COLO668 (cell line): ENCODE results near the gene GALNT6.

ENCODE experiments used
- DNase-seq: peaks from one replicate; lab custom pipeline; 2025; ENCODE audit not compliant: unreplicated experiment; lab: John Stamatoyannopoulos, UW

Gene GALNT6, protein sequence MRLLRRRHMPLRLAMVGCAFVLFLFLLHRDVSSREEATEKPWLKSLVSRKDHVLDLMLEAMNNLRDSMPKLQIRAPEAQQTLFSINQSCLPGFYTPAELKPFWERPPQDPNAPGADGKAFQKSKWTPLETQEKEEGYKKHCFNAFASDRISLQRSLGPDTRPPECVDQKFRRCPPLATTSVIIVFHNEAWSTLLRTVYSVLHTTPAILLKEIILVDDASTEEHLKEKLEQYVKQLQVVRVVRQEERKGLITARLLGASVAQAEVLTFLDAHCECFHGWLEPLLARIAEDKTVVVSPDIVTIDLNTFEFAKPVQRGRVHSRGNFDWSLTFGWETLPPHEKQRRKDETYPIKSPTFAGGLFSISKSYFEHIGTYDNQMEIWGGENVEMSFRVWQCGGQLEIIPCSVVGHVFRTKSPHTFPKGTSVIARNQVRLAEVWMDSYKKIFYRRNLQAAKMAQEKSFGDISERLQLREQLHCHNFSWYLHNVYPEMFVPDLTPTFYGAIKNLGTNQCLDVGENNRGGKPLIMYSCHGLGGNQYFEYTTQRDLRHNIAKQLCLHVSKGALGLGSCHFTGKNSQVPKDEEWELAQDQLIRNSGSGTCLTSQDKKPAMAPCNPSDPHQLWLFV

DNA sequence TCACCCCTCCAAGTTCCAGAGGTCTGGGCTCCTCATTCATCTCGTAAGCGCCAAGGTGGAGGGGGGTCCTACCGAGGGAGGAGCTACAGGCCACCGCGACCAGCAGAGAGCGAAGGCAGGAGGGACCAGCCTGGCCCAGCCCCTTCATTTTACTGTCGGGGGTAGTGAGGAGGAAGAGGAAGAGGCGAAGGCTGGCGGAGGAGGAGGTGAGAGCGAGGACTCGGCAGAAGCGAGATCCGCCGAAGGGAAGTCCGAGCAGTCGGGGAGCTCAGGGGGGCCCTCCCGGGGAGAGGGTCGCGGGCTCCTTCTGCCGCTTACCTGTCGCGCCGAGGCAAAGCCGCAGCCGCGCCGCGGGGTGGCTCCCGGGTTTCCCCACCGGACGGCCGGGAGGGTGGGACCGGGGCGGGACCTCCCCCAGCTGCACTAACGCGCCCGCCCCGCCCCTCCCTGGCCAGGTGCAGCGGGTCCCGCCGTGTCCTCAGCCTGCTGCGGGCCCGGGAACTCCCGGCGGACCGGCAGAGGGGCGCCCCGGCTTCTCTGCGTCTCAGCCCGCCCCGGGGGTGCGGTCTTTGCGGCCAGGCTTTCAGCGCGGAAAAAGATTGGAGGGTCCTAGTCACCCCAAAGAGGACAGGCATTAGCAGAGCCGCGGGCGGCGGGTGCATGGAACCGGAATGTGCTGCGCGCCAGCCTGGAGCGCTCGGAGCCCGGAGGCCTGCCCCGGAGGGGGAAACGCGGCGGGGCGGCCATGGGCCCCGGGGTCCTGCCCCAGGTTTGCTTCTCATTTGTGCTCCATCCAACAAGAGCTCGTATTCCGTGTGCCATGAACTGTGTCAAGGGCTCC lies at the start of gene GALNT6:
GALNT6 (minus strand) TSS at position 124 of the 841 bp plus-strand sequence. CDS start 11,625 bp downstream, outside the sequence.
- peak; percentile 71 for DNase-seq

DNA sequence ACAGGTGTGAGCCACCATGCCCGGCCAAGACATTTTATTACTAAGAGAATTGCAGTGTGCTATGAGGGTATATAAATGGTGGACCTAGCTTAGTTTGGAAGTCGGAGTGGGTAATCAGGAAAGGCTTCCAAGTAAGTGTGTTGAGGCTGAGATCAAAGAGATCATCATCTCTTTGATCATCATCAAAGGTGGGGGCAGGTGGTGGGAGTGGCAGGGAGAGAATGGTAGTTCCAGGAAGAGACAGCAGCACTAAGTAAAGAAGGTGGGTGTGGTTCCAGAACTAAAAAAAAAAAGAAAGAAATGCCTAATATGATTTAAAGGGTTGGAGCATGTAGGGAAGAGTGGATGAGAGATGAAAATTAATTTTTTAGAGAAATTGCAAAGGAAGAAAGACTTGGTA lies 48.1 kb upstream of the GALNT6 start:
- no peak for DNase-seq

DNA sequence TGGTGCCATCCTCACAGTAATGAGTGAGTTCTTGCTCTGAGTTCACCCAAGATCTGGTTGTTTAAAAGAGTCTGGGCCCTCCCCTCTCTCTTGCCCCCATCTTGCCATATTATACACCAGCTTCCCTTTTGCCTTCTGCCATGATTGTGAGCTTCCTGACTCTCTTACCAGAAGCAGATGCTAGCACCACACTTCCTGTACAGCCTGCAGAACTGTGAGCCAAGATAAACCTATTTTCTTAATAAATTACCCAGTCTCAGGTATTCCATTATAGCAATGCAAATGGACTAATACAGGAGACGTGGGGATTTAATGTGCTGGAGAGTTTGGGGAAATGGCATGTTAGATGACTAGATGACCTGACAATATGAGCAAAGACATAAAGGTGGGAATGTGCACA lies 46.2 kb upstream of the GALNT6 start:
- no peak for DNase-seq

DNA sequence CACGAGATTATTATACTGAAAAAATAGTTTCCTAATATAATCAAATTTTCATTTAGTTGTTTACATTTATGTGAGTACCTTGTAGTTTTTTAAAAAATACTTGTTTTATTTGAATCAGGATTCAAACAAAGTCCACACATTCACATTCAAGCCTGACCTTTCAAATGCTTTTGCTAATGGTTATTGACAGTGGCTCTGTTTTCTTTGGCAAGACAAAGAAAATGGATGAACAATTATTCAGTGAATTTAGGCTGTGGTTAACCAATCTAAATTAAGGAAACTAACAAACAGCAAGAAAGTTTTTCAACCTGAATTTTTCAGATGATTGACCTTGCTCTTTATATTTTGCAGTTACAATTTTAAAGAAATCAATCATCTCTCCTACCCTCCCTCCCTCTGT lies 43.1 kb upstream of the GALNT6 start:
- no peak for DNase-seq

DNA sequence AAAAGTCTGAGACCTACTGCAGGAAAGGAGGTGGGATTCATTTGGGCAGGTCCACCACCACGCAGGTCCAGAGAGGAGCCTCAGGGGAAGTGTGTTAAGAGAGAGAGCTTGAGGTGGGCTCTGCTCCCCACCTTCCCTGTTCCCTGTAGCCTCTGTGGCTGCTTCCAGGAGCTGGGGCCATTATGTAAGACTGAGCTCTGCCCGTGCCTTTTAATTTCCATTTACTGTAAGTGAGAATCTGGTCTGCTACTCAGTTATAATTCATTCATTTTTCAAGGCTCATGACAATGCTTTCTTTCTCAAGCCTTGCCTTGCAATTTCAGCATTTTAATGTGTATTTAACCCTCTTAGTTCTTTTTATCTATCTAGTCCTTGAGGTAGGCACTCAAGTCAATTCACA lies 41.7 kb upstream of the GALNT6 start:
- DNase-seq = no peak

DNA sequence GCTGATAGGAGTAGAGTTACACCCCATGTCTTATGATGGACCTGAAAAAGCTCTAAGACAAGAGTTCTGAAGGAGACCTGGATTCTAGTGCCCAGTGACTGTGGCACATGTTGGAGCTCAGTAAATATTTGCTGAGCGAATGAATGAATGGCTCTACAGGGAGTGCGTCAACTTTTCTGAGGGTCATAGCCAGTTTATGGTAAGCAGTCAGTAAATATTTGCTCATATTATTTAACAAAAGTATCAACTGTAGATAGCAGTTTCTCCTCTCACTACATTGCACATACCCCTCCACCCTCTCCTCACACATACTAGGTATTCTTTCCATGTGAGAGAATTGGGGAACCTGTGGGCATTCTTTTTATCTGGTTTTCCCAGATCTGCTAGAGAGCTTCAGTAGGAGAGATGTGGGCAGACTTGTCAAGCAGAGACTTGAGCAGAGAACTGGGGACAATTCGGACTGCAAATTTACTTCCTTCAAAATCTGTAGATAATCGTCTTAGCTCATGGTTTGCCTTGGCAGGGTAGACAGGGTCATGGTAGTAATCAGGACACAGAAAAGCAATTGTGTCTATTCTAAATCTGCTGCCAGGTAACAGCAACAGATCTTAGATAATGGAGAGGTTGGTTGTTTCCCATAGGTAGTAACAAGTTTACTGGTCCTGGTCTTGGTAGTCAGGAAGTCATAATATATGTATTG lies 39.1 kb upstream of the GALNT6 start:
- peak; percentile 12 for DNase-seq

DNA sequence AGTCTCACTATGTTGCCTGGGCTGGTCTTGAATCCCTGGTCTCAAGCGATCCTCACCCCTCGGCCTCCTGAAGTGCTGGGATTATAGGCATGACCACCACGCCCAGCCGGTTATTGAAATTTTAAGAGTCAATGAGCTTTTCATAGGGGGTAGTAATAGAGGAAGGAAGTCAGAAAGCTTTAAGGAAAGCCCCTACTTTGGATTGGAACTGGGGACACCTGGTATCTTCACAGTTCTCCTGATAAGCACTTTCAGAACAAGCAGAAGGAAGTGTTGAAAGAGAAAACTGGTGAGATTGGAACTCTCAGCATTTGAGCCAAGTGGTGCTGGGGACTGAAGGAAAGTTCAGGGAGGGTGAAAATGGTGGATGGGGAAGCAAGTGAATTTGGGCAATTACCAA lies 38.5 kb upstream of the GALNT6 start:
- DNase-seq = no peak

DNA sequence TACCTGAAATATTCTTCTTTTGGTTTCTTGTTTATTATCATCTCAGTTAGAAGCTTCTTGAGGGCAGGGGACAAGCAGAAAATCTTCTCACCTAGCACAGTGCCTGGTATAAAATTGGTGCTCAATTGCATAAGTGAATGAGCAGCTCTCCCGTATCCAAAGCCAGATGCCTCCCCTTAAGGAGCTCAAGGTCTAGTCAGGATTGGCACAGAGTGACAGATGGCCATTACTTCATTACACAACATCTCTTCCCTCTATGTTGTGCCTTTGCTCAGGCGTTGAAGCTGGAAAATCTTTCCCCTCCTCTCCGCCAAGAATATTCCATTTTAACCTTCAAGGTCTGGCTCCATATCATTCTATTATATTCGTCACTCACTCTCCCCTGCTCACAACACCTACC lies 37.0 kb upstream of the GALNT6 start:
- DNase-seq = no peak

DNA sequence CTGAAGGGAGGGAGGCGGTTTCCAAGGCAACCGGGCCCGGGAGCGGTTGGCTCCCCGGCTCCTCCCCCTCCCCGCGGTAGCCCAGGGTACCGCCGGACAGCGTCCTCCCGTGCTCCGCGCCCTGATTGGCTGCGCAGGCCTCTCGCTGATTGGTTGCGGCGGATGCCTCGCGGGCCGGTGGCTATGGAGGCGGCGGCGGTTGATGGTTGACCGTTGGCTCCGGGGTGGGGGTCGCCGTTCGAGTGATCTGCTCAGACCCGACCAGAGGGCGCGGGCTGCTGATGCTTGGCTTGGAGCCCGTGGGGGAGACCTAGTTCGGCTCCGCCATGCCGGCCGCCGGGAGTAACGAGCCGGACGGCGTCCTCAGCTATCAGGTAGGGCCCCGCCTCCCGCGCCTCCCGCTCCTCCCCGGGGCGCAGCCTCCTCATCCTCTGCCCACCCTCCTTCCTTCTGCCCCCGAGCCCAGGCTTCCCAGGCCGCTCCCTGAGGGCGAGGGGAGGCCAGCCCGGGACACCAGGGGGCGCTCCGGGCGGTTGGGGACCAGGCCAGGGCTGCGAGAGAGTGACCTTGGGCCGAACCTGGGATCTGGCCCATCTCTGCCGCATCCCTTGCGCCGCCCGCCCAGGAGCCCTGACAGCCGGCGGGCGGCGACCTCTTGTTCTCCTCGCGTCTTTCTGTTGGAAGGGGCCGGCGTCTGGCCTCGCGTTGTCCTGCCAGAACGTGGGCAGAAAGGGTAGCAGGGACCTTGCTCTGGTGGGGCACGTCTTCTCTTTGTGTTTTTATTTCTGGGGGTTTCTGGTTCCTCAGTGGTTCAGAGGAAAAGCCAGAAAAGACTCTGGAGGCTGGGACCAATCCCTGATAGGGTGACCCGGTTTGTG lies 33.7 kb upstream of the GALNT6 start, which contains the start of gene SLC4A8:
SLC4A8 (plus strand) TSS at position 170 of the 878 bp plus-strand sequence; CDS start at position 327, 157 bp downstream.
- peak; percentile 91 for DNase-seq

DNA sequence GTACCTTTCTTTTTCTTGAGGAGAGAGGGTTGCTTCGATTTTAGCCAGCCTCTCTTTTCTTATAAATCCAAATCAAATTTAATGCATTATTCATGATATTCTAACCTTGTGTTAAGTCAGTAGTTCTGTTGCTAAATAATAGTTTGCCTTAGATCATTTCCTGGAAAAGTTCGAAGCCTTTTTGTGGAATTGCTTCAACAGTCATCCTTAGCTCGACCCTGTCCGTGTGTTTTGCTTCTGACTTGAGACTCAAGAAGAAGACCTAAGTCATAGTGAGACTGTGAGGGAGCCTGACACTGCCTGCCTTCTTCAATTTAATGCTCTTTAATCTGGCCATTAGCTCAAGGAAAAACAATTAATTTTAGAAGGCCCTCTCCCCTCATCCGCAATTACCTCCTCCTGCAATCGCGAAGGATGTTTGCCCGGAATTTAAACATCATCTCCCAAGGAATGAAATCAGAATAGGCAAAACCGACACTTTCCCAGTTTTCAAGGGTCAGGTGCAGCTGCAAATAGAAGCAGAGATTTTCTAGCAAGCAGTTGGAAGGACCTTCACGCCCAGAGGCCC lies 33.0 kb upstream of the GALNT6 start:
- DNase-seq = no peak

DNA sequence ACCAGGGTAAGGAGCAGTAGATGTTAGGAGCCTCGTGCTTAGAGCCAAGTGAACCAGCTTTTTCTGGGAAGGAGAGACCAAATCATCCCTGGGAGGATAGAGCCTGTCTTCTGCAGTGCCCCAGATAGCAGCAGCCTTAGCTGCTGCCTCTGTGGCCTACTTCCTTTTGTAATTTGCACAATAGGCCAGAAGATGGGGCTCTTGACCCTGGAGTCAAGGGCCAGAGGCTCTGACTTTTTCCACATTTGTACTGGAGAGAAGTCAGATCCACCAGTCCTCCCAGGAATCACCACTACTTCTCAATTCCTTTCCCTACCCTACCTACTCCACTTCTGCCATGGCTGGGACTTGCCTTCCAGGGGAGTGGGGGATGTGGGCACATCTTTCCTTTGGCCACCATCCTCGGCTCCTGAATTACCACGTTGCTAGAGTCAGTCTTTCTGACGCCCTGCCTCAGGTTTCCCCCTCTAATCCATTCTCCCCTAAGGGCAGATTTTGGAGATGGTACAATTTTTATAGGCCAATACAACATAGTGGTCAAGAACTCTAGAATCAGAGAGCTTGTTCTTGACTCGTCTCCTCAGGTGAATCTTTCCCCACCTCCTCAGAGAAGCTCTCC lies 30.2 kb upstream of the GALNT6 start:
- peak; percentile 44 for DNase-seq

DNA sequence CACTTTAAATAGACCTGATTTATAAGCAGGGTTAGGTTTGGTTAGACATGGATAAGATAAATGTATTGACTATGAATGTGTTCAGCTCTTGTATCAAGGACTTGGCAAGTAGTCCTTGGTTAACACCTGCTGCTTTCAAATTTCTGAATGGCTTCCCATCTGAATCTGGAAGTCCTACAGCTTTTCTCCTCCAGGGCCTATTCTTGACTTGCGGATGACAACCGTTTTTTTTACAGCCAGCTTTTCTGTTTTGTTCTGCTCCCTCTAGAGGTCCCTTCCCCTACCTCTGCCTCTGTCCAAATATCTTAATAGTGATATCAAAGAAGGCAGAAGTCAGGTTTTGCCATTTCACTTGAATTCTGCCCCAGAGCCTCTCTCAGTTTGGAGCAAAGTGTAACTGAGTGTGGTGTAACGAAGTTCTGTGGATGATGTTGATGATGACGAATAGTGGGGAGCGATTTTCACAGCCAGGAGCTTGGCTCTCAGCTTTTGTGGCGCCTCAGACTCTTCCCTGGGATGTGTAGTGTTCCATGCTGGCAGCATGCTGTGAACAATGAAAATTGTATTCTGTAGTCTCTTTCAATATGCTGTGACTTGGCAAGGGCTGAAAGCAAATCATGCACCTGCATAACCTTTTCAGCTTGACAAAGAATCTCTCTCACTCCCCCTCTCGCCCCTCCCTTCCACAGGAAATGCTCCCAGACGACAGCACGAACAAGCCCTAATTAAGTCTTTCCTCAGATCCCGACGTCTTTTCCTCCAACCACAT lies 28.4 kb upstream of the GALNT6 start:
- DNase-seq = peak; percentile 3

DNA sequence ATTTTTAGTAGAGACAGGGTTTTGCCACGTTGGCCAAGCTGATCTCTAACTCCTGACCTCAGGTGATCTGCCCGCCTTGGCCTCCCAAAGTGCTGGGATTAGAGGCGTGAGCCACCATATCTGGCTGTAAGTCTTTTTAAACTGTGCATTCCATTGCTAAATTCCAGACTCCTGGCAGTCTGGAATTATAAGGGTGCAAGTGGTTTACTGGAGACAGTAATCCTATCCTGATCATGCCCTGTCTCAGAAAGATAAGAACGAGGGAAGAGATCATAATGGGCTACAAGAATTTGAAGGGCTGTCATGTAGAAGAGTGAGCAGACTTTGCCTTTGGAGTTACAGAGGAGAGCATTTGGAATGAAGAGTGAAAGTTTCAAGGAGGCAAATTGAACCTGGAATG lies 26.6 kb upstream of the GALNT6 start:
- DNase-seq = no peak

DNA sequence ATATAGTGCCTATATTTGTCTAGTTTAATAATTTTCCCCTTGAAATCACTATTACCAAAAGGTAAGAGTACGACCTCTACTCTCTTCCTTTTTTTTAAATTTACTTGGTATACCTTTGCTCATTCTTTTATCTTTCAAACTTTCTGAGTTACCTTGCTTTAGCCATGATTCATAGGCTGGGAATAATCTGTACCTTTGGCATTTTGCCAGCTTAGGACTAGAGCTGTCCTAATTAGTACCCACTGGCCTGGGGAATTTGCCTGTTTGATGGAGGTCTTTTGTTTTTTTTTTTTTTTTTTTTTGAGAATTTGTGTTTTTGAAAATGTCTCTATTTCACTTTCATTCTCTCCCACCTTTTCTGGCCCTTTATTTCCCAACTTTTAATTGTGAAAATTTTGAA lies 24.7 kb upstream of the GALNT6 start:
- no peak for DNase-seq

DNA sequence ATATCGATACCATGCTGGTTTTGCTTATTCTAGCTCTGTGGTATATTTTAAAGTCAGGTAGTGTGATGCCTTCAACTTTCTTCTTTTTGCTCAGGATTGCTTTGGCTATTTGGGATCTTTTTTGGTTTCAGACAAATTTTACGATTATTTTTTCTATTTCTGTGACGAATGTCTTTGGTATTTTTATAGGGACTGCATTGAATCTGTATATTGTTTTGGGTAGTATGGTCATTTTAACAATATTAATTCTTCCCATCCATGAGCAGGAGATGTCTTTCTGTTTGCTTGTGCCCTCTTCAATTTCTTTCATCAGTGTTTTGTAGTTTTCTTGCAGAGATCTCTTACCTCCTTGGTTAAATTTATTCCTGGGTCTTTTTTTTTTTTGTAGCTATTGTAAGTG lies 22.6 kb upstream of the GALNT6 start:
- DNase-seq = no peak

DNA sequence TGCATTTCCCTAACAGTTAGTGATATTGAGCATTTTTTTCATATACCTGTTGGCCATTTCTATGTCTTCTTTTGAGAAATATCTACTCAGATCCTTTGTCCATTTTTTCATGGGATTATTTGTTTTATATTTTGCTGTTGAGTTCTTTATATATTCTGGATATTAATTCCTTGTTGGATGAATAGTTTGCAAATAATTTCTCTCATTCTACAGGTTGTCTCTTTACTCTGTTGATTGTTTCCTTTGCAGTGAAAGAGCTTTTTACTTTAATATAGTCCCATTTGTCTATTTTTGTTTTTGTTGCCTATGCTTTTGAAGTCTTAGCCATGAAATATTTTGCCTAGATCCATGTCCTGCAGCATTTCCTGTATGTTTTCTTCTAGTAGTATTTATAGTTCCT lies 21.9 kb upstream of the GALNT6 start:
- DNase-seq = no peak

DNA sequence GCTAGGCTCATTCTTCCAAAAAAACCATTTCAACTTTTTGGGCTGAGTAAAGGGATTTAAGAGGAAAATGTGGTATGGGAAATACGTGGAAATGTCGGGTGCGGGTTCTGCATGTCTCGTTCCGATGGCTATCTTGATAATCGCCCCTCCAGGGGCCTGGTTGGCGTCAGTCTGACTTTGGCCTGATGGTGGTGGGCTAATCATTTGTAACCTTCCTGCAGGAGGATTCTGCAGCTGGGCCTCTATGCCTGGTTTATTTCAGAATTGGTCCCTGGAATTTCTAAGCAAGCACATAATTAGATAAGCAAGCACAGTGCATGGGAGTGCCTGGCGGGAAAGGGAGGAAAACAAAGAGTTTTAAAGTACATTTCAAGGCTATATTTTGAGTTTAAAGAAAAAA lies 18.6 kb upstream of the GALNT6 start:
- DNase-seq = no peak

DNA sequence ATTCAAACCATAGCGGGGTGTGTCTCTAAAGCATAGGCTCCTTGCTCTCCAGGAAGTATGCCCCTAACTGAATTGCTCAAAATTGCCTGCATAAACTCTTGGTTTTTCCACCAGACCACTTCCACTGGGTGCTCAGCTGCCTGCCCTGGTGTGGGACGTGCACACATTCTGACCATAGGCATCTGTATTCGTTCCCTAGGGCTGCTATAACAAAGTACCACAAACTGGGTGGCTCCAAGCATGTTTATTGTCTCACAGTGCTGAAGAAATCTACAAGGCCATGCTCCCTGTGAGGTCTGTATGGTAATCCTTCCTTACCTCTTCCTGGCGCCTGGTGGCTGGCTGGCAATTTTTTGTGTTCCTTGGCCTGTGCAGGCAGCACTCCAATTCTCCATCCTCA lies 16.4 kb upstream of the GALNT6 start:
- DNase-seq = no peak

DNA sequence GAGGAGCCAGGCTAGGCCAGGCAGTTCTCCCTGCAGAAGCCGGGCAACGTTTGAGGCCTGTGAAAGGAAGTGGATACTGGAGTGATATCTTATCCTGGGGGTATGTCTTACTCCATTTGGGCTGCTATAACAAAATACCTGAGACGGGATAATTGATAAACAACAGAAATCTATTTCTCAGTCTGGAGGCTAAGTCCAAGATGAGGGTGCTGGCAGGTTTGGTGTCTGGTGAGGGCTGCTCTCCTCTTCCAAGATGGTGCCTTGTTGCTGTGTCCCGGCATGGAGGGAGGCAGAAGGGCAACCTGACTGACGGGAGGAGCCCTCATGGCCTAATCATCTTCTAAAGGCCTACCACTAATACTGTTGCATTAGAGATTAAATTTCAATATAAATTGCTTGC lies 15.7 kb upstream of the GALNT6 start:
- DNase-seq = no peak
